HG03378 (cell line): Measurements from ENCODE around the gene B4GALNT1.

Source experiments
- ATAC-seq: cut with Tn5 transposase; IDR thresholded peaks from one replicate; pipeline ENCODE4 v1.9.1; 2021; ENCODE audit warnings: mild to moderate bottlenecking, moderate library complexity; ENCODE audit not compliant: unreplicated experiment

B4GALNT1 gene

DNA sequence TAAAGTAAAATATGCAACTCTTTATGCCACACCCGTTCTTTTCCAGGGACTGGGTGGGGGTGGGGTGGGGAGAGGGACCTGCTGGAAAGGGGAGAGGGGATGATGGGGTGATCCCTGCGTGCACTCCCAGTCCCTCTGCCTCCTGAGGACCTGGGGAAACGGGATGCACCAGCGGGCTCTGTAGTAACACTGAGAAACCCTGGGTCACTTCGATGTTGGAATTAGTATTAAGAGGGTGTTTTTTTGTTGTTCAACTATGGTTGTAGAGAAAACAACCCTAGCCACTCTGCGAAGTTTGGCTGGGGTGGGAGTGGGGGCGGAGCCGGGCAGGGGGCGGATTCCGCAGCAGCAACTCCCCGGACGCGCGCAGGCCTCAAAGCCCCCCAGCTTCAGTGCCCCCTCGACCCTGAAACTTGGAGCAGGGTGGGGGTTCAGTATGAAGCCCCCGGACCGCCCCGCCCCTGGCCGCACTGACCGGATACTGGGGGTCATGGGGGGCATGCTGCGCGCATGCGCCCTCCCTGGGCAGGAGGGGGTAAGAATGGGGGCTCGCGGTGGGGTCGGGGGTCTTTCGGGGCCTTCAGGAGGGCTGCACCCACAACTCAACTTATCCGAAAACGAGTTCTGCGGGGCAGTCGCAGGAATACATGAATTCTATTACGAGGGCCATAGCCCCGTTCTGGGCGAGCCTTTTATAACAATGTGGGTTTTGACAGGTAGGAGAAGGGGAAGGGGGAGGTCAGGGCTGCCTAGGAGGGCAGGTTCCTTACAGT lies 23.0 kb downstream of the B4GALNT1 start:
- ATAC-seq, result no peak

DNA sequence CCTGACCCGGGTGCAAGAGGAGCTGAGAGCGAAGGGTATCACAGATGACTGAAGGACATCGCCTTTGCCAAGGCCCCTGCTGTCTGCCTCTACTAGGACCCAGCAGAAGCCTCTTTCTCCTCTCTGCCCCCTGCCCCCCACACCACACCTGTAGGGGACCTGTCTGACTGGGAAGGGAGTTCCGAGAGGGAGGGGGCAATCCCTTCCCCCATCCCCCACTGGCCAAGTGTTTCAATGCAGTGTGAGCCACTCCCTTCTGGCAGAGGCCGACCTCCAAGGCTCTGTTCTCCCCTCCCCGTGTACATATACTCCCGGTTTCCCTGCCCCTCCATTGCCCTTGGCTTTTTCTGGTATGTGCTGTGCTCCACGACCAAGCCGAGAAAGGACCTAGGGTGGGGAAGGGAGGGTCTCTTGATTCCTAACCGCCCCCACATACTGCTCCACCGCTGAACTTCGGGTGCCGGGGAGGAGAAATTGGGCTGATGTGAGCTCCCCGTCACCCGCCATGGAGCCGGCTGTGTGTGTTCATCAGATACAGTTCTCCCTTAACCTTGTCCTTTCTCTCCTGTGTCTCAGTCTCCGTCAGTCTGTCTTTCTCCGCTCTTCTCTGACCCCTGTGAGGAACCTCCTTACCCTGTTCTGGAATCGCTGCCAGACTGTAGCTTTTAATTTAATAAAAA lies 23.8 kb downstream of the B4GALNT1 start:
- no peak for ATAC-seq

DNA sequence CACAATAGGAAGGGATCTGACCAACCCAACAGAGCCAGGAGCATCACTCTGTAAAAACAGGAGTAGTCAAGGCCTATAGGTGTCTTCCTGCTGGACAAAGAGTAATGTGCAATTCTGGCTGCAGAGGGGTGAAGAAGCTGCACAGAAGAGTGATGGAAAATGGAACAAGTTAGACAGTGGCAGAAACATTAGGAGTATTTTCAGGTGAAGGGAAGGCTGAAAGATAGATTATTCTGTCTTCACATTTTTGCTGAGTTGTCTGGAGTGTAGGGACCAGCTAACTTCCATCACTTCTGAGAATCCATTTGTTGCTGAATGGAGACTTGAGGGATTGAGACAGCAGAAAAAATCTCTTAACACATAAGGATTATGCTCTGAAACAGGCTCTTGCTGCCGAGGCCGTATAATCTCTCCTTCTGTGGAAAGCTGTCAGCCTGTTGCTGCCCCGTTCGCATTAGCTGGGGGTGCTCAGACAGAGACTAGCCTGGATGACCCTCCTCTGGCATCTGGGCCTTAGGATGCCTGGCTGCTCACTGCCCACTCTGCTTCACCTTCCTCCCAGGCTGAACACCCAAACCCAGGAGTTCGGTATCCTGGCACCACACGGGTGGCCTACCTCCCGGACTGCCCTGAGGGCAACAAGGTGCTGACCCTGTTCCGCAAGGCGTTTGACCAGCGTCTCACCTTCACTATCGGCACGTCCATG lies 24.9 kb downstream of the B4GALNT1 start:
- ATAC-seq, result no peak

- ATAC-seq, result no peak
Measured at GRCh38 chr12:57606821-57607220, 26.2 kb downstream of the B4GALNT1 start.

- no peak for ATAC-seq
Measured at GRCh38 chr12:57606399-57606798, 26.6 kb downstream of the B4GALNT1 start.

DNA sequence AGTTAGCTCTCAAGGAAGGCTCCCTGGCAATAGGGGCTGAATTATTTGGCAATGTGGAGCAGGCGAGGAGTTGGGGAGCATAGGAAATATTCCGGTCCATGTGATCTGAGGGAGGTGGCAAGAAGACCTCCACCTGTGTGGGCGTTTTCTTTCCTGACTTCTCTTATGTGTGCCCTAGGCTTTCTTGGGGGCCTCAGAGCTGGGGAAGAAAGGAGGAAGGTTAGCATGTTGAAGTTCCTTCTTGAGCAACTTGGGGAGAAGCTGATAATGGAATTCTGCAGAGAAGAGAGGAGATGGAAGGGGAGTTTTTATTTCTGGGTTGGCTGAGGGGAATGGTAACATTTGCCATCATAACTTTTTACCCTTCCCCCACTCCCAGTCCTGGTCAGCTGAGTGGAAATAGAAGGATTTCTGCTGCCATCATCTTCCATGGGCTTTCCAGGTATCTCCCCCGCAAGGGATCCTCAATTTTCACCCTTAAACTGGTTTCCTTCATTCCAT lies 27.1 kb downstream of the B4GALNT1 start:
- ATAC-seq, result no peak

- no peak for ATAC-seq
Measured at GRCh38 chr12:57604992-57605810, 27.8 kb downstream of the B4GALNT1 start.

DNA sequence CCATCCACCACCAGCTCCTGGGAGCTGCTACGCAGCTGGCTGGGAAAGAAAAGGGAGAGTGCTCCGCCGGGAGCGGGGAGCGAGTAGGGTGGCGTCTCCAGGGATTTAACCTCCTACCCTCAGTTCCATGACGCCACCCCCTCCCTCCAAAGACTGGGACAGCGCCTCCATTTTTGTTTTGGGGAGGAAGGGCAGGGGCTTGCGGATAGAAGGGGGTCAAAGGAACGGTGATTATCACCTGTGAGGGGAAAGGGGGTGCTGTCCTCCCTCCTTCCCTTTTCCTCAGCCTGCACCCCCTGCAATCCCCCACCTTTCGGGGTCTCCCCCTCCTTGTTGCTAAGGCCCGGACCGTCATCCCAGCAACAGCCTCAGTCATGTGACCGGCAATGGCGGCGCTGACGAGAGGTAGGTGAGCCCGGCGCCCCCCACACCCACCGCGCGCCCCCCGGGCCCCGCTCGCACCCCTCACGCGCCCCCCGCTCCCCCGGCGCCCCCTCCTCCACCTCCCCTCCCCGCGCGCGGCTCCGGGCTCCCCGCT lies 28.5 kb downstream of the B4GALNT1 start, which contains the start of gene DTX3:
TSS of gene DTX3 (plus strand) at position 371 of the 538 bp plus-strand sequence. CDS start 1,694 bp downstream, outside the sequence.
- no peak for ATAC-seq

DNA sequence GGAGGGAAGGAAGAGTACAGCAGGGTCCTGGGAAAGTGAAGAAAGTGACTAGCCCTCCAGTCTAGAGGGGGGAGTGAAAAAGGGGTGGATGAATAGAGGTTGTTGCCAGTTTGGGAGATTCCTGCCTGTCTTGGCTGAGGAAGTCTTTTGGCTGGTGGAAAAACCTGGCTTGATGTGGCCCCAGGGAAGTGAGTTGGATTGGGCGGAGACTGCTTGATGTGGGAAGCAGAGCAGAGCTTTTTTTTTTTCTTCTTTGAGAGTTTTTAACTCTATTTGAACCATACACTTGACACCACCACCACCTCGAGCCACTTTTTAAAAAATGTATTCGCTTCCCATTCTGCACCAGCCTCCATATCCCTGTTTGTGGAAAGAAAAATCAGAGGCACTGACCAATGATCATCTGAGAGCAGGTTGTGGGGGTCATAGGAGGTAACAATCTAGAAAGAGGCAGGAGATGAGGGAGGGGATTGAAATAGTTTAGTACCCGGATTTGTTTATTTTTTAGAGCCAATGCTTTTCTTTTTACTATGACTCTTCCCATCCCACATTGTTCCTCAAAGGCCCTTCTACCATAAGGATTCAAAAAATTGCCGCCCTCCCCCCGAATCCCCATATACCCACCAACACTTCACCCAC lies 29.1 kb downstream of the B4GALNT1 start:
- no peak for ATAC-seq

DNA sequence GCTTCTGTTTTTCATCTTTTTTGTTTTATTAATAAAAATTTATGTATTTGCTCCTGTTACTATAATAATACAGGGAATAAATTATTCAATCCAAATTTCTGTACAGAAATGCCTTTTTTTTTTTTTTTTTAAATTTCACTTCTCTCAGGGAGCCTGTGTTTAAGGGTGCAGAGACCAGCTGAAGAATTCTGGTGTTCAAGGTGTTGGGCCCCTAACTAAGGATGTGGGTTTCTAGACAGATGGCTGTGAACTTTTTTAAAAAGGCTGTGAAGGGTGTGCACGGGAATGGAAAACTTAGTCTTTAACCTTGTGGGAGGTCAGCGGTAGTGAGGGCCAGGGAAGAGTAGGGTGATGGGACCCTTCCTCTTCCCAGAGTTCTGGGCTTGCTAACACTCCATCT lies 29.7 kb downstream of the B4GALNT1 start:
- ATAC-seq, result no peak

GRCh38 chr12:57602544-57602943 lies 30.5 kb downstream of the B4GALNT1 start:
- no peak for ATAC-seq

DNA sequence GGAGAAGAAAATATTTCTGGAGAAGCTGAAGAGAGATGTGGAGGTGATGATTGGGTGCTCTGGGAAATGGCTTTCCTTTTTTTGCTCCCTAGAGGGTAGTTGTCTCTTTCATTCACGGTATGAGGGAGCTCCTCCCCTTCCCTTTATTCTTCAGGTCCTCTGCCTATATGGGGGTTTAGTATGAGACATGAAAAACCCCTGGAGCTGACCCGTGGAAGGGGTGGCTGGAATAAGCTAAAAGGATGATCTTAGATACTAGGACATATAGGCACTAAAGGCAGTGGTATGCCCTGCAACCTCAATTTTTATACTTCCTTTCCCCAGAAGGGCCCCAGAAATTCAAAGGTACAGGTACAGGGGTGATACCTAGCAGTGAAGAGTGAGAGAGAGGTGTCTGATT lies 32.6 kb downstream of the B4GALNT1 start:
- ATAC-seq, result no peak

DNA sequence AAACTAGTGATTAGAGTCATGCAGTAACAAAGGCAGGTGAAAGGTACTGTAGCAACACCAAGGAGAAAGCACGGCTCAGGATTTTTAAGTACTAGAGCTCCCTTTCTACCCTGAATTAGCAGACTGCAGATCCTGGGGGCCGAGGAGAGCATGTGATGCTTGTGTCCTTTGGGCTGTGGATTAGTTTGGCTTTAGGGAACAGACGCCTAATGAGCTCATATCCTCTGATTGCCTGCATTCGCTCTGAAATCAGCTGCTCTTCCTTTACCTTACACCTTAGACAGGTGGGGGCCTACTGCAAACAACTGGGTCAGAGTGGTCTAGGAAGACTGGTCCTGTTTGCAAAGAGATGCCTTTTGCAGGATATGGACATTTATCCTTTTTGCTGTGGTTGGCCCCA lies 39.8 kb downstream of the B4GALNT1 start:
- ATAC-seq, result no peak

DNA sequence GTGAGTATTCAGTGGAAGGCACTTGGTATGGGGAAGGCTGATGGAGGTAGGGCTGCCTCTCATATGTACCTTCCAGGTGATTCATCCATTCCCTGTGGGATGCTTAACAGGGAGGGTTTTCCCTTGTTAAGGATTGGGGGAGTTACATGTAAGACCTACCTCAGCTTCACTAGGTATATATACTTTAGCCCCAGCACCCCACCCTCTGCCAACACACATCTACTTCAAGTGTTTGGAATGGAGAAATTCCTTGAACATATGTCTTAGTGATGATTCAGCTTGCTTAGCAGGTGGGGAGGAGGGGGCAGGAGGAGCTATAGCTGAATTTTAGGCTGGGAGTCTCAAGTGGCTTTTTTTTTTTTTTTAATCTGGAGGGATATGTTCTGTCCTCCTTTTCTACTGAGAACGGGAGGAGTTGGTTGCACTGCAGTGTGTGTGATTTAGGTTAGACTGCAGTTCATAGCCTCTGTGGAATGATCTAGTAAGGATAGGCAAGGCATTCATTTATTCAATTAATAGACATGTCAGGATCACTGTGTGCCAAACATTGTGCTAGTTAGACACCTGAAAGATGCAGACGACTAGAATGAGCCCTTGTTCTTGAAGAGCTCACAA lies 40.3 kb downstream of the B4GALNT1 start:
- ATAC-seq, result no peak

GRCh38 chr12:57591782-57592325 lies 41.1 kb downstream of the B4GALNT1 start:
- ATAC-seq, result no peak

DNA sequence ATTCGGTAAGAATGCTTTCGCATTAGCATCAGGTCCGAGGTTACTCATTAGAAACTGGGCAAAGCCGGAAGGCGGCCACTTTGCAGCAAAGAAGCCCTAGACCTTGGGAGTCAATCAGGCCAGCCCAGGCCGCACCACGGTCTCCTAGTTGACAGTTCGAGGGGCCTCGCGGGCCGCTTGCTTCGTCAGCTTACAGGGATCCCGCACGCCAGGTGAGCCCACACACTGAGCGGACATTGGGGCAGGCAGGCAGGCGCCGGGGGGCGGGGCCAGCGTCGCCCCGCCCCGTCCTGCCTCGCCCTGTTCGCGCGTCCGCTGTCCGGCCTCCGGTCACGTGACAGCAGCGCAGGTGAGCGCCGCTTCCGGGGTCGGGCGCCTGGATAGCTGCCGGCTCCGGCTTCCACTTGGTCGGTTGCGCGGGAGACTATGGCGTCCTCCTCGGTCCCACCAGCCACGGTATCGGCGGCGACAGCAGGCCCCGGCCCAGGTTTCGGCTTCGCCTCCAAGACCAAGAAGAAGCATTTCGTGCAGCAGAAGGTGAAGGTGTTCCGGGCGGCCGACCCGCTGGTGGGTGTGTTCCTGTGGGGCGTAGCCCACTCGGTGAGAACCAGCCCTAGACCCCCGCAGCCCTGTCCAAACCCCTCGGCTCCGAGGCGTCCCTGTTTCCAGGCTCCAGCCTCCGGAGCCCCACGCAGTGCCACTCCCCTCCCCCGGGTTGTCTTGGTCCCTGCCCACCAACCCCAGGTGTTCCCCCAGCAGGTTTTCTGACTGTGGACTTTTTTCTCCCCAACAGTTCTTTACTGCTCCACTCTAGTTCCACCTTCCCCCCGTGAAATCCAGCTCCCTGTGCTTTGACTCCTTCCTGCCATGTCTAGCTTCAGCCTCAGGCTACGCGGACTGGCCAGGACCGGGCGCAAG lies 41.9 kb downstream of the B4GALNT1 start, which contains the start of gene PIP4K2C:
TSS of gene PIP4K2C (plus strand) at position 329 of the 918 bp plus-strand sequence. CDS start at position 427, 98 bp downstream.
- ATAC-seq, result peak; percentile 65

DNA sequence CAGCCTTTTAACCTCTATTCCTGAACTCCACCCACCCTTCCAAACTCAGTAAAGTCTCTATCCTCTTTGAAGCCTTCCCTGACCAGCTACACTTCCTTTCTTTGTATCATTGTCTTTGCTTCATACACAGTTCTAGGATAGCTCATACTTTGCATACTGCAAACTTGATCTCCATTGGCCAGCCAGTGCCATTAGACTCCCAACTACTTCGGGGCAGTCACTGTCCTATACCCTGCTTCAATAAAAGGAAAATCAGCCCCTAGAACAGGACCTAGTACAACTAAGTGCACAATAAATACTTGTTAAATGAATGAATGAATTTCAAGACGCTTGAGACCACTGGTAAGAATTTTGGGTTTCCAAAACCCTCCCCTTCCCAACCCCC lies 42.5 kb downstream of the B4GALNT1 start:
- ATAC-seq, result peak; percentile 10
